Sciatic nerve (tissue), 2 donors: ENCODE results near the gene PLAAT4. TPM values are rescaled to one million over a fixed set of nuclear protein-coding genes. Genes with fewer than 3 reads are reported as not detected.
"Not testable (repeated sequence)": the region's sequence is repeated elsewhere in the genome, so short reads cannot be mapped to it uniquely, and the experiment has no call there.

Source experiments
- ATAC-seq: fragments of 200-7000 bp; cut with Tn5 transposase; one replicate; pipeline ENCODE4 v1.9.1; 2020; ENCODE audit warnings: mild to moderate bottlenecking, moderate library complexity
- DNase-seq: peaks from one replicate; pipeline ENCODE4 v3.0.0-alpha.2; 2020; ENCODE audit warnings: low spot score
- intact Hi-C: fragments of 100-400 bp; cut with DNase I; formaldehyde crosslinking; loops from one replicate; pipeline ENCODE4 v1.14.2; 2022
- total RNA-seq: library from RNA; stranded (reverse); fragmentation: NEBNext Ultra II Directional; extraction: Animal tissue kit (Norgen Biotek cat#: 25700); gene quantifications from one replicate; pipeline ENCODE4 v1.2.1, GENCODE V29; 2021
- donor health status: DM: no; HTN: no; CAD: no.
- donor health status: DM: no; HTN: no; CAD: no.

The PLAAT4 gene
- total RNA-seq, 1 donor from 2014 or later, result 36.7 TPM

GRCh38 chr11:63534076-63534475 is 2.5 kb upstream of the PLAAT4 start:
- DNase-seq (no peak), ATAC-seq (no peak)
- intact Hi-C loops, result no loop called here

DNA sequence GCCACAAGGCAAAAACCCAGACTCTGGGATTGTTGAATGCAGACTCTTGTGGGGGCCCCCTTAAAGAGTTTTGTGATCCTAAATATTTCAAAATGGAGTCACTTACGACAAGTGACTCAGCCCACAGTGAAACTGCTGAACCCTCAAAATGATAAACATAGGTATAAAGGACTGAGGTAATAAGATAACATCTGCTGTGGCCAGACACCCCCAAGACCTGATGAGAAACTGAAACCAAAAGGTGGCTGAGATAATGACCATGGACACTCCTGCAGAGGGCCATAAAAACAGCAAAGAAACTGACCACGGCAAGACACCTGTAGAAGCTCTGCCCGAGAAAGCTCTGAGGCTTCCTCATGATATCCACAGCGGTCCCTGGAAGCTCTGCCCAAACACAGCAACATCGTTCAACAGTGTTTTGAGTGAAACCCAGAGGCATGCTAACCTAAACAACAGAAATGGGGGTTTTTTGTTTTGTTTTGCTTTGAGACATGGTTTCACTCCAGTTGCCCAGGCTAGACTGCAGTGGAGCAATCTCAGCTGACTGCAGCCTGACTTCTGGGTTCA is 1.6 kb upstream of the PLAAT4 start:
- DNase-seq (no peak), ATAC-seq (no peak)
- intact Hi-C loops, result no loop called here

- no peak for DNase-seq
- no peak for ATAC-seq
- intact Hi-C loops, result no loop called here
Observed at GRCh38 chr11:63535734-63536133, 874 bp upstream of the PLAAT4 start.

- ATAC-seq, result peak; percentile 89
- DNase-seq, result peak; percentile 82
- intact Hi-C loops, result no loop called here
Observed at GRCh38 chr11:63537293-63538101, 889 bp downstream of the PLAAT4 start.

GRCh38 chr11:63542506-63542905 is 5.9 kb downstream of the PLAAT4 start:
- DNase-seq, ATAC-seq, intact Hi-C loops: not testable (repeated sequence)

- no peak for DNase-seq
- ATAC-seq, result no peak
- intact Hi-C loops, result no loop called here
Observed at GRCh38 chr11:63543711-63544110, 7.1 kb downstream of the PLAAT4 start.

GRCh38 chr11:63547061-63547460 is 10.5 kb downstream of the PLAAT4 start:
- no peak for ATAC-seq
- intact Hi-C loops, result no loop called here

DNA sequence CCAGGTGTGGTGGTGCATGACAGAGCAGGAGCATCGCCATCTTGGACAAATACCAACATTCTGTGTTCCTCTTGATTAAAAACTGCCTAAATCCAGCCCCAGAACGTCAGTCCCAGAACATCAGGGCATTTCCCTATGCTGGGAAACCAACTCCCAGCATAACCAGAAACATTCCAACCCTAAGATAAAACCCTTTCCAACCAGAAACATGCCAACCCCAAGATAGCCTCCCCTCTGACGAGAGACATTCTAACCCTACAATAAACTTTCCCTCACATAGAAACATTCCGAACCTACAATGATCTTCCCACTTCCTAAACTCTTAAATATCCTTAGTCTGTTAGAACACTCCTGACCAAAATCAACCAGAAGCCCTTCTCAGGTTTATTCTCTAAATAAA is 11.6 kb downstream of the PLAAT4 start:
- no peak for ATAC-seq
- no peak for DNase-seq
- intact Hi-C loops, result no loop called here

More at GRCh38 chr11:63547061-63547460, 10.5 kb downstream of the PLAAT4 start:
- no peak for DNase-seq

DNA sequence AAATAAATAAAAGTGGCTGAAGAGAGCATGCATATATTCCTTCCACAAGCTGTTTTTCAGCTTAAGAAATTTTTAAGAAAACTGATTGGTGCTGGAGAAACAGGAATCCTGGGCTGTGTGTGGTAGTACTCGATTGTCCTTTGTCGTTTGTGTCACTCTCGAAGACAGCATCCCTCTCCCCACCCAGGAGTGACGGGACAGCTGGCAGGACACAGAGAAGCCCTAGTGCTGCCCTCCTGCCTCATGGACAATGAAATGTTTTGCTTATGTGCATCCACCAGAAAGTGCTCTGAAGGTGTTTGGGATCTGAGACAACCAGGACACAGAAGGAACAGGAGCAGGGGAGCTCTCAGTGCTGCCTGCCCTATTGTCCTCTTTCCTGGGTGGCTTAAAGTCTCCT is 12.8 kb downstream of the PLAAT4 start:
- intact Hi-C loops, result no loop called here
- ATAC-seq, result no peak
- DNase-seq, result no peak

DNA sequence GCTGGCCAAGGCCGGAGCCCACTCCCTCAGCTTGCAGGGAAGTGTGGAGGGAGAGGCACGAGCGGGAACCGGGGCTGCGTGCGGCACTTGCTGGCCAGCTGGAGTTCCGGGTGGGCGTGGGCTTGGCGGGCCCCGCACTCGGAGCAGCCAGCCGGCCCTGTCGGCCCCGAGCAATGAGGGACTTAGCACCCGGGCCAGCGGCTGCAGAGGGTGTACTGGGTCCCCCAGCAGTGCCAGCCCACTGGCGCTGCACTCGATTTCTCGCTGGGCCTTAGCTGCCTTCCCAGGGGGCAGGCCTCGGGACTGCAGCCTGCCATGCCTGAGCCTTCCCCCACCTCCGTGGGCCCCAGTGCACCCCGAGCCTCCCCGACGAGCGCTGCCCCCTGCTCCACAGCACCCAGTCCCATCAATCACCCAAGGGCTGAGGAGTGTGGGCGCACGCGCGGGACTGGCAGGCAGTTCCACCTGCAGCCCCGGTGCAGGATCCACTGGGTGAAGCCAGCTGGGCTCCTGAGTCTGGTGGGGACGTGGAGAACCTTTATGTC is 13.6 kb downstream of the PLAAT4 start:
- intact Hi-C loops, DNase-seq, ATAC-seq: not testable (repeated sequence)

- DNase-seq (no peak), ATAC-seq (no peak)
- intact Hi-C loops, result no loop called here
Observed at GRCh38 chr11:63551091-63551888, 14.7 kb downstream of the PLAAT4 start.

- intact Hi-C loops, result no loop called here
- DNase-seq (no peak), ATAC-seq (no peak)
Observed at GRCh38 chr11:63551889-63552266, 15.3 kb downstream of the PLAAT4 start.

DNA sequence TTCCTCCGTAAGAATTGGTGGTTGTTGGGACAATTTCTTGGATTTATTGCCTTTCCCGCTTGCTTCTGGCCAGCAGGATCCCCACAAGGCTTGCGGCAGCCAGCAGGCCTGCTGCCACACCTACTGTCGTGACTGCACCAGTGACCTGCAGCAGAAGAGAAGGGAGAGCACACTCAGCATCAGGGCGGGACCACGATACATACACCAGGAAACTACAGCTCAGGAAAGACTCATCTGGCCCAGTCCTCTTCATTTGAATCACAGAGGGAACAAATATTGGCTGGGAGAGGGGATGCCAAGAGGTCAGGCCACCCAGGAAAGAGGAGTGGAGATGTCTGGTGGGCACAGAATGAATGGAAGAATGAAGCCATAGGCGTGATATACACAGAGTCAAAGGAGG is 16.3 kb downstream of the PLAAT4 start:
- ATAC-seq (no peak), DNase-seq (no peak)
- intact Hi-C loops, result no loop called here

- DNase-seq, result no peak
- peak; percentile 56 for ATAC-seq
- intact Hi-C loops, result no loop called here
Observed at GRCh38 chr11:63553759-63554158, 17.2 kb downstream of the PLAAT4 start.

- DNase-seq (no peak), ATAC-seq (no peak)
- intact Hi-C loops, result no loop called here
Observed at GRCh38 chr11:63554877-63555223, 18.2 kb downstream of the PLAAT4 start.

DNA sequence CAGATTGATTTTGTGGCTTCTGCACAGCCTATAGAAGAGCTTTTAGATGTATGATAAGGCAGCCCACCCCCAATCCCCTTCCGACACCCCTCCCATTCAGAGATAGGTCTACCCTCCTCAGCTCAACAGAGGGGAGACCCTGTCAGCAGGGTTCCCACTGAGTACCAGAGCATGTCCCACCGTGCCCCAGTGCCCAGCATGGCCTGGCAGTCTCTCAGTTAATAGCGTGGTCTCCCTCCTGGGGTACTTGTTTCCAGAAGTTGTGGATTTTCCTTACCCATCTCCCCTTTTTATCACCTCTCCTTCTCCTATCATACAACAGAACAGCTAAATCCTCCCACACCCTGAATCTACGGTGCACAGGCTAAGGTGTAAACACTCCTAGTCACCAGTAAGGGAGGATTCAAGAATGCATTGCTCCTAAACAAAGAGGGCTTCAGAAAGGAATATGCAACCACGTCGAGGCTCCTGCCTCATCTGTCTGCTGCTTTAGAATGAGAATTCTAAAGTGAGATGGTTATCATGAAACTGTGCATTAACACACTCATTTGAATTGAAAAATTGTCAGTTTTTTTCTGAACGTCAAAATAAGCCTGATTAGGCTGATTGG is 19.9 kb downstream of the PLAAT4 start:
- intact Hi-C loops, result no loop called here
- no peak for DNase-seq
- no peak for ATAC-seq

DNA sequence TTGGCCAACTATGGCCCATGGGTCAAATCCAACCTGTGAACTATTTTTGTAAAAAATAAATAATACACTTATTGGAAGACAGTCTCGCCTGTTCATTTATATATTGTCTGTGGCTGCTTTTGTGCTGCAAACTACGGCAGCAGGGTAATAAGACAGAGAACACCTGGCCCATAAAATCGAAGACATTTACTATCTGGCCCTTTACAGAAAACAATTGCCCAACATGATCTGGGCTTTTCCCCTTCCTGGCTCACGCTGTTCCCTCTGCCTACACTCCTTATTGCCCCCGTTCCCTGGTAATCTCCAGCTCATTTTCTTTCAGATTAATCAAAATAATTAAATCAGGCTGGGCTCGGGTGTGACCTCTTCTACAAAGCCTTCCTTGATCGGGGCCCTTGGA is 21.0 kb downstream of the PLAAT4 start:
- ATAC-seq, result no peak
- intact Hi-C loops, result no loop called here

GRCh38 chr11:63558459-63559157 is 22.0 kb downstream of the PLAAT4 start:
- intact Hi-C loops, result no loop called here
- ATAC-seq, result no peak

More for the DNA sequence above, 21.0 kb downstream of the PLAAT4 start:
- no peak for DNase-seq

More at GRCh38 chr11:63558459-63559157, 22.0 kb downstream of the PLAAT4 start:
- no peak for DNase-seq
